Urothelium cell line (cell line): ENCODE results near the gene RYR1.
"Not testable (repeated sequence)": the region's sequence is repeated elsewhere in the genome, so short reads cannot be mapped to it uniquely, and the experiment has no call there.

Experiments used
- DNase-seq: peaks from one replicate; pipeline ENCODE4 v3.0.0; 2011; ENCODE audit warnings: low spot score, mixed read lengths
- FAIRE-seq: peaks from 2 replicates; lab custom pipeline; 2011; peaks lifted over from hg19 to GRCh38; lab: Jason Lieb, UNC

Gene RYR1

DNA sequence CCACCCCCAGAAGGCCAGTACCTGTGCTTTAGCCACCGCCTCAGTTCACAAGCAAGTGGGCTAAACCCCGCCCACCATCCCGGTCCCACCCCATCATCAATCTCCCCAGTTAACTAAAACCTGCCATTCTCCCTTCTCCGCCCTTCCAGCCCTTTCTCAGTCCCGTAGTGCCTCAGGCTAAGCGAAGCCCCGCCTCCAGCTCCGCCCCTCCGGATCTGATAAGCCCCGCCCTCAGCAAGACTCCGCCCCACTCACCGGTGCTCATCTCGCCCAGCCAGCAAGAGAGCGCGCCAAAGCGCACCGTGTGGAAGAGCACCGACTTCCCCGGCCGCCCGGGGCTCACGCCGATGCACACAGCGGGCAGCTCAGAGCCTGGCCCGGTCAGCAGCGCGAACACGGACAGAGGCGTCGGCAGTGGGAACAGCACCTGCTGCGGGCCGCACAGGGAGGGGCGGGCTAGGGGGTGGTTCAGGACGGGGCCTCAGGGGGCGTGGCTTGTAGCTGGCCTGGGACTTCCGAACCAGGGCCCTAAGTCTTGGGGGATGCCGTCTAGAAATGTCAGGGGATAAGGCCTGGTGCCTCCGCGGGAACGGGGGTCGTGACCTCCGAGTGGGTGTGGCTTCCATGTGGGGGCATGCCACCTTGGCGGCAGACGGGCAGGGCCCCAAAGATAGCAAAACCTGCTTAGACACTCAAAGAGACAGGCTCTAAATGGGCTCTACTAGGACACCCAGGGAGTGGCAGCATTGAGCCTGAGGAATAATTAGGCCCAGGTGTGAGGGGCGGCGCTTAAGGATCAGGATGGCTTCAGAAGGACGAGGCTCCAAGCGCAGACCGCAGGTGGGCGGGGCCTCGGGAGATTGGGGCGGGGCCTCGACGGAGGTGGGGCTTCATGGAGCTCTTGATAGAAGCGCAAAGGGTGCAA lies 162.8 kb downstream of the RYR1 start:
- DNase-seq (no peak), FAIRE-seq (no peak)

DNA sequence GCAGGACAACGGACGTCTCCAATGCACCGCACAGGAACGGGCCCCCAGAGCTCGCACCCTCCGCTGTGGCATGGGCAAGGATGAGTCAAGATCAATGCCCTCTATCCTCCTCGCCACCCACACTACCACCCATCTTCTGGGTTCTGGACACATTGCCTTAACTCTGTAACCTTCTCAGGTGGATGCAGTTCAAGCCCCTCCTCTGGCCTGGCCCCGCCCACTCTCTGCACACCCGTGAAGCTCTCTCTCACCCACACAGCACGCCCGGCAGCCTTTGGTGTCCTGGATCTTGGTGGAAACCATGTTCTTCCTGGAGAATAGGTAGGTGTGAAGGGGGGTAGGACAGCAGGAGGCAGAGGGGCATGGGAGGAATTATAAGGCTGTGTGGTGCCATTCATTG lies 163.6 kb downstream of the RYR1 start:
- FAIRE-seq (no peak), DNase-seq (no peak)

DNA sequence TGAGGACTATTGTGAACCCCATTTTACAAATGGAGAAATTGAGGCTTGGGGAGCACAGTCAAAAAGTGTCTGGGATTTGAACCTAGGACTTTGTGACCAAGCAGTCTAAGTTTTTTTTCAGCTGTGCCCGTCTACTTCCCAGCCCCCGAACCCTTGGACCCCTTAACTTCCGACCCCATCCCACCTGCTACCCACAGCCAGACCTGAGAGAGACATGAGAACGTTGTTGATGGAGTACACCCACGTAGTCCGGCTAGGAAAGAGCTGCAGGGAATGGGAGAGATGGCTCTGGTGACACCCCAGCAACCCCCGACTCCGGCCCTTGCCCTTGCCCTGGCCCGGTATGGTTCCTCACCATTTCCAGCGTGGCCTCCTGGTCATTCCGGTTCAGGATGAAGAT lies 166.2 kb downstream of the RYR1 start:
- DNase-seq (no peak), FAIRE-seq (no peak)

DNA sequence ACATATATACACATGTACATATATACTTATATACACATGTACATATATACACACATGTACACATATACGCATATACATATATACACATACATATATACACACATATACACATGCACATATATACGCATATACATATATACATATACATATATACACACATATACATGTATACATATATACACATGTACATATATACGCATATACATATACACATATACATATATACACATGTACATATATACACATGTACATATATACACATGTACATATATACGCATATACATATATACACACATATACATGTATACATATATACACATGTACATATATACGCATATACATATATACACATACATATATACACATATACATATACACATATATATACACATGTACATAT lies 169.4 kb downstream of the RYR1 start:
- not testable (repeated sequence) for FAIRE-seq, DNase-seq

DNA sequence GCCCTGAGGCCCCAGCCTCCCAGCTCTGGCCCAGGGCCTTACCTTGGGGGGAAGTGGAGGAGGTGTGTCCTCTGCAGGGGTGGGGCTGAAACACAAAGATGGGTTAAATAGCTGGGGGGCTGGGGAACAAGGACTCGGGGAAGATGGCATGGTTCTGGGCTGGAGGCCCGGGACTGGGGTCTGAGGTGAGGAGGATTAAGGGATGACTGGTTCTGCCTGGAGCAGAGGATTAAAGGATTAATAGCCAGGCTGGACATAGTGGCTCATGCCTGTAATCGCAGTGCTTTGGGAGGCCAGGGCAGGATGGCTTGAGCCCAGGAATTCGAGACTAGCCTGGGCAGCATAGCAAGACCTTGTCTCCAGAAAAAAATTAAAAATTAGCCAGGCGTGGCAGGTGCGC lies 172.6 kb downstream of the RYR1 start:
- no peak for DNase-seq
- FAIRE-seq: no peak

DNA sequence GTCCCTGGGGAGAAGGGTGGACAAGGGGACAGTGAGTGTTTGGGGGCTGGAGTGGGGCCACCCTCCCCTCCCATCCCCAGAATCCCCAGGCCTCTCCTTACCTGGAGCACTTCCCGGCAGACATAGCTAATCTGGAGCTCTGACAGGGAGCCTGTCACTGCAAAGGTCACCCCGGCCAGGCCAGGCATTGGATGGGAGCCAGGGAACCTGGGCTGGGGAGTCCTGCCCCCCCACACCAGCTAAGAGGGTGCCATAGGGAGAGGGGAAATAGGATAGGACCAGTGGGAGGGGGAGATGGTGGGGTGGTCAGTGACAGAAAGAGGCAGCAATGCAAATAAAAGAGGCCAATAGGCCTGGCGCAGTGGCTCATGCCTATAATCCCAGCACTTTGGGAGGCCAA lies 180.8 kb downstream of the RYR1 start:
- FAIRE-seq: no peak
- no peak for DNase-seq

DNA sequence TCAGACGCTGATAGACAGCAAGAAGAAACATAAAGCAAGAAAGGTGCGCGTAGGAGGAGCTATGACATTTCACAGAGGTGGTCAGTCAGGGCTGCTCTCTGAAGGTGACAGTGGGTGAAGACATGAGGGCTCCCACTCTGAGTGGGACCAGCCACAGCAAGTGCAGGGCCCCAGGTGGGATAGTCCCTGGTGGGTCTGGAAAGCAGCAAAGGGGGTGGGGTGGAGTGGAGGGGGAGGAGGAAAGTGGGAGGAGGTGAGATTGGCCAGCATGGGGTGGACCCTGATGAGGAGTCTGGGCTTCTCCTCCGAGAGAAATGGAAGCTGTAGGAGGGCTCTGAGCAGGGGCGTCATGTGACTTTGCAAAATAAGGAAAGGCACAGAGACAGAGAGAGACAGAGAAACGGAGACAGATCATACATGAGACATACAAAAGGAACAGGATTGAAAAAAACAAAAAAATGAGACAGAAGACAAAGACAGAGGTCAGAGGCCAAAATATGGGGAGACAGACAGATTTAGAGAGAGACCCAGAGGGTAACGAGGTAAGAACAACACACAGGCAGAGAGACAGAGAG lies 181.6 kb downstream of the RYR1 start:
- DNase-seq: no peak
- no peak for FAIRE-seq

DNA sequence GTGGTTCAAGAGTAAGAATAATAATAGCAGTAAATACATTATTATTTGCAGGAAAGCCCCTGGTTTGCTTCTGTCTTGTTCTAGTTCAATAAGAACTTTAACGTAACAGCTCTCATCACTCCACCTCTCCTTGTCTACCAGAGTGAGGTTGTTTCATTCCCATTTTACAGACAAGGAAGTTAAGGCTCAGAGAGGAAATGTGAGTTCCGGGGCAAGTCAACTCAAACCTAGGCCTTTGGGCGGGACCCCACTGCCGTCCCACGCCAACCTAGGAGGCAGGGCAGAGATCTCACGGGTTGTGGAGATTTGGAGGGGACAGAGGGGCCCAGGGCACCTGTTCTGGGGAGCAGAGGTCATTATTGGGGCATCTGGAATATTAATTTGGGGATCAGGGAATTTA lies 182.8 kb downstream of the RYR1 start:
- no peak for DNase-seq
- no peak for FAIRE-seq

DNA sequence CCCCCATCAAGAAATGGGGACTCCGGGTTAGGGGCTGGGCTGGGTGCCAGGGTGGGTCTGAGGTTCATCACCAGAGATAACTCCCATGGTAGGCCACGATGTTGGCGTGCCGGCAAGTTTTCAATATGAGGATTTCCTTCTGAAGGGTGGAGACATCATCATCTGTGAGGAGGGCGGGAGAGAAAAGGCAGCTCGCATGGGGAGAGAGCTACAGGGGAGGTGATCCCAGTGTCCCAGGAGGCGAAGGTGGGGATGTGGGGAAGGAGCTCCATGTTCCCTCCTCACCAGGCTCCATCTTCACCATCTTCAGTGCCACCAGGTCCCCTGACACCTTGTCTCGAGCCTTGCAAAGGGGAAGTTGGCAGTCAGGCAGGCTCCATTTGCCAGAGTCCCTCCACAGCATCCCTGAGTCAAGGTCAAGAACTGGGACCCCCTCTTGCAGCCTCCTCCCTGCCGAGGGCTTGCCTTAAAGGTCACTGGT lies 183.8 kb downstream of the RYR1 start:
- DNase-seq (no peak), FAIRE-seq (no peak)

DNA sequence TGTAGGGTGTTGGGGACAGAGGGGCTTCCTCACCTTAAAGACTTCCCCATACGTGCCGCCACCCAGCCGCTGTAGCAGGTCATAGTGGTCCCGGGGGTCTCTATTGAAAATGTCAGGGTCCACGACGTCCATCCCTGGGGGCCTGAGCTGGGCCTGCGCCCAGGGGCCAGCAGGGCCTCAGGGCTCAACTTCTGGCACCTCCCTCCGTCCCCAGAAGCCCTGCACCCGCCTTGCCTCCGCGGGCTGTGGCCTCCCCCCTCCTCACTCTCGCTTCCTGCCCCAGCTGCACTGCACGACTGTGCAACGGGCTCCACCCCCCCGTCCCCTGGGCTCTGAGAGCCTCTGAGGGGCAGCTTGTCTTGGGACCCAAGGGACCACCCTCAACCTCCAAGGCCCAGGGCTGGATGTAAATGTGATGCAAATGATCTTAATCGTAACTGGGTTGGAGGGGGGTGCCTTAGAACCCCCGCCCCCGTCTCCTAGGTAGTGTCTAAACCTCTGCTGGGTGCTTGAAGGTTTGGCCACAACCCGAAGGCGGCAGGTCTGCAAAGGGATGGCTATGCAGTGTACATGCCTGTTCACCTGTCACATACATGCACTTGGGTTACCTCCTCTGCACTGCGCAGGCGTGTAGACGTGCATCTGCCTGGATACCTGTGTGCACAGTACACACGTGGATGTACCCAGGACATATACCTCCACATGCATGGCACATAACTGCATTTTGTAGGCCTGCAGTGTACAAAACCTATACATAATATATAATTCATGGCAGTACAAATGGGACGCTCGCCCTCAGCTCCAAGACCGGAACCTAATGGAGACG lies 184.5 kb downstream of the RYR1 start, which contains the start of gene MAP4K1:
TSS of gene MAP4K1 (minus strand) at position 190 of the 826 bp plus-strand sequence. CDS start at position 132, 58 bp downstream.
- DNase-seq (no peak), FAIRE-seq (no peak)

DNA sequence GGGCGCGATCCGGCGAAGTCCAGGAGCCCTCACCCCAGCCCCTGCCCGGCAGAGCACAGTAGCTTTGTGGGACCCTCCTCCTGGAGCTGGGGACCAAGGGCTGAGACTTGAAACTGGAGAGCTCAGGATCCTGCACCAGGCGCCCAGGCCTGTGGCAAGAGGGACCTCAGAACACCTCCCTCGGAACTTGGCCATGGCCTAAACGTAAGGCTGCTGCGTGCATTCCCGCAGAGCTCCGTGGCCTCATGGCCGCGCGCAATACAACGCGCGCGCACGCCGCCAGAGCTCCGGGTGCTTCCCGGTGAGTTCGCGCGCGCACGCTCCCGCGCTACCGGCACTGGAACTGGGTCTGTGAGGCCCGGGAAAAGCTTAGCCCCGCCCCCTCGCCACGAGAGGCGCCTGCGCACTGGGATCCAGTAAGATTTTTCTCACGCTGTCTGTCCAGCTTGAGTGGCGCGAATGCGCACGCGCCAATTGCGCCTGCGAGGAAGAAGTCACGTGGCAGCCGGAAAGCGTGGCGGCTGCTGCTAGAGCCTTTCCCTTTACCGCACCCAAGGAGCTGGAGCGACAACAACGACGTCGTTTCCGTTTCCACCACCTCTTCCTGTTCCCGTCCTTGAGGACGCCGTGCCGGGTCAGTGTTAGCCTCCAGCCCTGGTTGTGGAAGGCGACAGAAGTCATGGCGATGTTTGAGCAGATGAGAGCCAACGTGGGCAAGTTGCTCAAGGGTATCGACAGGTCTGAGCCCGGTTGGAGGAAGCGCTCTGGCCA lies 185.3 kb downstream of the RYR1 start, which contains the start of gene EIF3K:
TSS of gene EIF3K (plus strand) at position 599 of the 771 bp plus-strand sequence. CDS start at position 680, 81 bp downstream.
- peak; percentile 92 for FAIRE-seq

DNA sequence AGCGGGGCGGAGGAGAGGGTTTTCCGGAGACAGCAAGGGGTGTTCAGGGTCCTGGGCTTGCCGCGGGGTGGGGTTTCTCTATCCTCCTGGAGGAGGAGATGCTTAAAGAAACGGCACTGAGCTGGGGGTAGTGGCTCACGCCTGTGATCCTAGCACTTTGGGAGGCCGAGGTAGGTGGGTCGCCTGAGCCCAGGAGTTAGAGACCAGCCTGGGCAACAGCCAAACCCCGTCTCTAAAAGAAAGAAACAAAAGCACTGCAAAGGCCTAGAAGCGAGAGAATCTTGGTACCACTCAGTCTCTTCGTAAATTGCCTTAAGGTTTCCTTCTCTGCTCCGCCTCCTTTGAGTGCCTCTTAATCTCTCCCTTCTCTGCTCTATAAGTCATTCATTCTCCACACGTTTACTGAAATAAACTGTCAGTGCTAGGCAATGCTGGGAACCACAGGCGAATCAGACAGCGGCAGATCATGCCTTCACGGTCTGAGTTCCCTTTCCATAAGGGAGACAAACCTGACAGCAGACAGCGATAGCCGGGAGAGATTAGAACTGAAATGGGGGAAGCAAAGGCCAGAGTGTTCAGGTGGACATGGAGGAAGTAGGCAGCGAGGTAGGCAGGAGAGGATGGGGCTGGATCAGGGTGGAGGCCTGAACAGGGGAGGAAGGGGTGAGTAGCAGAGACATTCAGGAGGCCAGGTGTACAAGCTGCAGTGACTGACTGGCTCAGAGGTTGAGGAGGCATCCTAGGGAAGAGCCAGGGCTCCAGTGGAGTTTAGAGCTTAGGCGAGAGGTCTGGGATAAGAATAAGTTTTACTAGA lies 186.1 kb downstream of the RYR1 start:
- no peak for DNase-seq
- FAIRE-seq: no peak

More for the DNA sequence above, 185.3 kb downstream of the RYR1 start, which contains the start of gene EIF3K:
- DNase-seq: peak; percentile 99

DNA sequence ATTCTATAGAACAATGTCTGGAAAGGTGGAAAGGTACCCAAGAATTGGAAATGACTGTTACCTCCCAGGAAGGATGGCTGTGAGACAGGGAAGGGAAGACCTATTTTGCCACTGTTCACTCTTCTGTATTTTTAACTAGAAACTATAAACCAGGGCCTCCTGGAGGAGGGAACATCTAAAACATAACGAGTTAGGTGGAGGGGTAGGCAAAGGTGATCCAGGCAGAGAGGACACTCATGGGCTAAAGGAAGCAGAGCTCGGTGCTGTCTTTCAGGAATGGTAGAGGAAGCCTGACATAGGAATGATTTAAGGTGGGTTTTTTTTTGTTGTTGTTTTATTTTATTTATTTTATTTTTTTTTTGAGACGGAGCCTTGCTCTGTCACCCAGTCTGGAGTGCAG lies 191.3 kb downstream of the RYR1 start:
- DNase-seq (no peak), FAIRE-seq (no peak)

DNA sequence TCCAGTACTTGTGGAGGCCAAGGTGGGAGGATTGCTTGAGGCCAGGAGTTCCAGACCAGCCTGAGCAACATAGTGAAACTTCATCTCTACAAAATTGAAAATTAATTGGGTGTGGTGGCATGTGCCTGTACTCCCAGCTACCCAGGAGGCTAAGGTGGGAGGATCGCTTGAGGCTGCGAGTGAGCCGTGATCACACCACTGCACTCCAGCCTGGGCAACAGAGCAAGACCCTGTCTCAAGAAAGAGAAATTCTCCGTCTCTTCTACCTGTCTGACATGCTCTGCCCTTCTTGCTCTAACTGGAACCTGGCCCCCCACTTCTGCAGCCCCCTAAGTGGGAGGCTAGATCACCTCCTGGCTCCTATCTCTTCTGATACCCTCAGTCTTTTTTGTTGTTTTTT lies 192.9 kb downstream of the RYR1 start:
- FAIRE-seq (no peak), DNase-seq (no peak)

DNA sequence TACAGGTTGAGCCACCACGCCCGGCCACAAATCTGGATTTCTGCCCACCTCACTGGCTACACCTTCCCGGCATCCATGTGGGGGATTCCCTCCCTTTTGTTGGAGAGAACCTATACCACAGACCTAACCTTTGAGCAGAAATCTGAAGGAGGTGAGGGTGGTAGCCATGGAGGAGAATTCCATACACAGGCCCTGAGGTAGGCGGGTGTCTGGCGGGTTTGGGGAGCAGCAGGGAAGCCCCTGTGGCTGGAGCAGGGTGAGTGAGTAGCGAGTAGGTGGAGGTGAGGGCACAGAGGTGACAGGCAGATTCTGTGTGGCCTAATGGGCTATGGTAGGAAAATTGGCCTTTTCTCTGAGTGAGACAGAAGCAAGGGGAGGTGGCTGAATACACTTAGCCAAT lies 196.1 kb downstream of the RYR1 start:
- no peak for DNase-seq
- FAIRE-seq: no peak

DNA sequence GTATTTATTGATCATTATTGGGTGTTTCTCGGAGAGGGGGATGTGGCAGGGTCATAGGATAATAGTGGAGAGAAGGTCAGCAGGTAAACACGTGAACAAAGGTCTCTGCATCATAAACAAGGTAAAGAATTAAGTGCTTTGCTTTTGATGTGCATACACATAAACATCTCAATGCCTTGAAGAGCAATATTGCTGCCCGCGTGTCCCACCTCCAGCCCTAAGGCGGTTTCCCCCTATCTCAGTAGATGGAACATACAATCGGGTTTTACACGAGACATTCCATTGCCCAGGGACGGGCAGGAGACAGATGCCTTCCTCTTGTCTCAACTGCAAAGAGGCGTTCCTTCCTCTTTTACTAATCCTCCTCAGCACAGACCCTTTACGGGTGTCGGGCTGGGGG lies 197.8 kb downstream of the RYR1 start:
- DNase-seq, FAIRE-seq: not testable (repeated sequence)

DNA sequence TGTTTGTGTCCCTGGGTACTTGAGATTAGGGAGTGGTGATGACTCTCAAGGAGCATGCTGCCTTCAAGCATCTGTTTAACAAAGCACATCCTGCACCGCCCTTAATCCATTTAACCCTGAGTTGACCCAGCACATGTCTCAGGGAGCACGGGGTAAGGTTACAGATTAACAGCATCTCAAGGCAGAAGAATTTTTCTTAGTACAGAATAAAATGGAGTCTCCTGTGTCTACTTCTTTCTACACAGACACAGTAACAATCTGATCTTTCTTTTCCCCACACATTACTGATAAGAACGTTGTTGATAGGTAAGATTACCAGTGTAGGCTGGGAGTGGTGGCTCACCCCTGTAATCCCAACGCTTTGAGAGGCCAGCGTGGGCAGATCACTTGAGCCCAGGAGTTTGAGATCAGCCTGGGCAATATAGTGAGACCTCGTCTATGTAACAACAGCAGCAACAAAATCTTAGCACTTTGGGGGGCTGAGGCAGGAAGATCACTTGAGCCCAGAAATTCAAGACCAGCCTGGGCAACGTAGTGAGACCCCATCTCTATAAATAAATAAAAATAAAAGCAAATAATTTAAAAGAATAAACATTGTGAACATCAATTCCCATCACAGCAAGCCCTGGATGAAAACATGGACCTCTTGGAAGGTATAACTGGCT lies 198.5 kb downstream of the RYR1 start:
- DNase-seq, FAIRE-seq: not testable (repeated sequence)

DNA sequence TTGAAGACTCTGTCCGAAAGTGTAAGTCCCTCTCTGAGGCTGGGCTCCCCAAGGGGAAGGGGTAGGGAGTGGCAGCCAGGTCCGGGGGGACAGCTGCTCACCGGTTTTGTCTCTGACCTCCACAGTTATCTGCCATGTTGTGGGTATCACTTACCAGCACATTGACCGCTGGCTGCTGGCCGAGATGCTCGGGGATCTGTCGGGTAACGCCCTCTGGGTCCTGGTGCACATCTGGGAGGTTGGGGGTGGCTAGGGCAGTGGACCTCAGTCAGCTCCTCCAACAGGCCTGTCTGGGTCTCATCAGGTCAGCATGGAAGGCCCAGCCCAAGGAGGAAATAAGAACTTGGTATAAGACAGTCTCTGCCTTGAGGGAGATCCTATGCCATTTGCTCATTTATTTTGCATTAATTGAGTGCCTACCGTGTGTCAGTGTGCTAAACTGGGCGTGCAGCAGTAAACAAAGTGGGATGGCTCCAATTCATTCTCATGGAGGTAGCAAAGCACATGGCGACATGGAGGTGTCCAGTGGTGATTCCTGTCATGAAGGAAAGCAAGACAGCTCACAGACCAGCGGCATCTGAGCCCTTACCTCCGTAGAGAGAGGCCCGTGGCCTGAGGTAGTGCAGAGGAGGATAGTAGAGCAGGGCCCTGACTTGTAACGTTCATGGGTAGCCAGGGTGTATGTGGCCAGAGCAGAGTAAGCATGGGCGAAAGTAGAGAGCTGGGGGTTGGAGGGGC lies 199.2 kb downstream of the RYR1 start:
- DNase-seq (no peak), FAIRE-seq (no peak)
